Keratinocyte (primary cell): Measurements from ENCODE around the gene NUTF2. TPM values are rescaled to one million over a fixed set of nuclear protein-coding genes. Genes with fewer than 3 reads are reported as not detected.
A peak's percentile ranks its signal among the peaks of the same experiment; 100 is the strongest.

ENCODE experiments used
- DNase-seq: peaks from one replicate; pipeline ENCODE4 v3.0.0-alpha.2; 2011; ENCODE audit warnings: low read depth, missing footprints, low spot score
- FAIRE-seq: peaks from 2 replicates; lab custom pipeline; 2011; peaks lifted over from hg19 to GRCh38; lab: Jason Lieb, UNC
- H2AFZ ChIP-seq: 2 replicates; pipeline ENCODE4 v1.6.0; 2012; ENCODE audit warnings: low read length, control low read depth, inconsistent platforms; ENCODE audit not compliant: control insufficient read depth
- H3K27ac ChIP-seq: 2 replicates; pipeline ENCODE4 v1.5.1; 2011; ENCODE audit warnings: low read length; ENCODE audit not compliant: control insufficient read depth, insufficient read depth
- H3K27me3 ChIP-seq: 3 replicates; pipeline ENCODE4 v1.6.0; 2011; ENCODE audit warnings: low read length; ENCODE audit not compliant: control insufficient read depth, insufficient read depth; ENCODE audit errors: extremely low read depth
- H3K36me3 ChIP-seq, 2 experiments: 2 replicates in 1 of 2; 3 replicates in 1 of 2; pipeline ENCODE4 v1.5.1; 2011; ENCODE audit warnings: low read length in 2 of 2, mild to moderate bottlenecking in 1 of 2; ENCODE audit not compliant: control insufficient read depth in 2 of 2, insufficient read depth in 2 of 2; ENCODE audit errors: extremely low read depth in 1 of 2
- H3K4me1 ChIP-seq: 3 replicates; pipeline ENCODE4 v1.5.1; 2011; ENCODE audit warnings: low read length; ENCODE audit not compliant: control insufficient read depth, insufficient read depth; ENCODE audit errors: extremely low read depth
- H3K4me2 ChIP-seq: 3 replicates; pipeline ENCODE4 v1.6.0; 2011; ENCODE audit warnings: low read depth, low read length; ENCODE audit not compliant: control insufficient read depth, insufficient read depth; ENCODE audit errors: extremely low read depth
- H3K4me3 ChIP-seq, 3 experiments: fragments of 200-600 bp in 1 of 3; sonication (generic) in 1 of 3; 2 replicates in 2 of 3; 3 replicates in 1 of 3; pipeline ENCODE4 v1.5.1; 2011 to 2016; ENCODE audit warnings: low read length in 3 of 3, mild to moderate bottlenecking in 3 of 3, control low read depth in 2 of 3, inconsistent platforms in 1 of 3, low read depth in 1 of 3, mixed read lengths in 1 of 3, mixed run types in 1 of 3, moderate library complexity in 1 of 3; ENCODE audit not compliant: control insufficient read depth in 2 of 3, insufficient read depth in 2 of 3; ENCODE audit errors: extremely low read depth in 1 of 3
- H3K79me2 ChIP-seq: 2 replicates; pipeline ENCODE4 v1.6.0; 2012; ENCODE audit warnings: low read length; ENCODE audit not compliant: control insufficient read depth, insufficient read depth
- H3K9ac ChIP-seq: 3 replicates; pipeline ENCODE4 v1.6.0; 2011; ENCODE audit warnings: low read length; ENCODE audit not compliant: control insufficient read depth, insufficient read depth; ENCODE audit errors: extremely low read depth
- H3K9me1 ChIP-seq: 3 replicates; pipeline ENCODE4 v1.6.0; 2011; ENCODE audit warnings: low read length; ENCODE audit not compliant: control insufficient read depth, insufficient read depth; ENCODE audit errors: extremely low read depth
- H3K9me3 ChIP-seq: 2 replicates; pipeline ENCODE4 v1.5.1; 2012; ENCODE audit warnings: low read depth, low read length; ENCODE audit not compliant: control insufficient read depth
- H4K20me1 ChIP-seq: 3 replicates; pipeline ENCODE4 v1.6.0; 2011; ENCODE audit warnings: low read length; ENCODE audit not compliant: control insufficient read depth, insufficient read depth; ENCODE audit errors: extremely low read depth
- CTCF ChIP-seq, 3 experiments: IDR thresholded peaks in 1 of 3; conservative IDR thresholded peaks in 1 of 3; optimal IDR thresholded peaks in 1 of 3; 2 replicates in 2 of 3; 3 replicates in 1 of 3; pipeline versions ENCODE3 to v1.5.1; 2011; ENCODE audit warnings: low read length in 3 of 3, mild to moderate bottlenecking in 3 of 3, moderate library complexity in 2 of 3, control low read depth in 1 of 3, inconsistent platforms in 1 of 3; ENCODE audit not compliant: insufficient read depth in 2 of 3; ENCODE audit errors: extremely low read depth in 1 of 3
- EZH2 ChIP-seq: IDR thresholded peaks from one replicate; pipeline ENCODE4 v1.6.1; 2012; ENCODE audit warnings: inconsistent platforms, mild to moderate bottlenecking, low read length, moderate library complexity
- dilution Hi-C: fragments of 300-500 bp; cut with MboI; formaldehyde crosslinking; loops from one replicate; pipeline ENCODE4 v1.7.0; 2020; ENCODE audit warnings: low sequenced_read_pairs; ENCODE audit not compliant: extremely low pct_ligation_motif_present
- polyA minus RNA-seq, 3 experiments: library from RNA; depleted of rRNA, polyadenylated mRNA; stranded (reverse); fragments of >200 nt; gene quantifications; 1 replicate in 1 of 3; 2 replicates in 1 of 3; 3 replicates in 1 of 3; pipeline ENCODE4 v1.2.3, GENCODE V29; 2011
- polyA plus RNA-seq, 5 experiments: library from polyadenylated mRNA; depleted of rRNA in 3 of 5; stranded (reverse) in 3 of 5; stranded (forward) in 1 of 5; unstranded in 1 of 5; fragments of >200 nt; gene quantifications; 1 replicate in 1 of 5; 2 replicates in 3 of 5; 3 replicates in 1 of 5; pipeline versions ENCODE4 v1.2.1 to v1.2.3, GENCODE V29; 2011 to 2012; ENCODE audit warnings: missing spikeins in 2 of 5, low read depth in 1 of 5, low replicate concordance in 1 of 5

Gene NUTF2
- polyA plus RNA-seq (173 to 569 TPM (median 189 TPM) in 3 replicates), polyA minus RNA-seq (364 to 462 TPM (median 391 TPM) in 3 replicates)
- polyA plus RNA-seq (2011; ENCODE audit: low read depth): 21.4 TPM
- 219 and 289 TPM in 2 replicates for polyA plus RNA-seq (2011; cell fraction: cytosol; rRNA removed)
- polyA plus RNA-seq (2011; cell fraction: nucleus; rRNA removed): 115 and 137 TPM in 2 replicates
- polyA plus RNA-seq (2012; ENCODE audit: low replicate concordance): 156 and 255 TPM in 2 replicates
- polyA minus RNA-seq (2011; cell fraction: cytosol; rRNA and poly(A)+ RNA removed): 371 TPM
- 46.3 and 66.6 TPM in 2 replicates for polyA minus RNA-seq (2011; cell fraction: nucleus; rRNA and poly(A)+ RNA removed)

GRCh38 chr16:67846320-67847063 is at the start of gene NUTF2:
NUTF2 (plus strand) TSS chr16:67846933; CDS start chr16:67865131, 18,198 bp downstream.
- Histone ChIP-seq H3K27ac (peak within 1 kb of the TSS; percentile 97), H2AFZ (peak within 1 kb of the TSS; percentile 82), H3K36me3 (peaks cover 6 to 8% of the 10 kb centered on the region in 2 experiments), H3K9me1 (peaks cover 6% of the 10 kb centered on the region), H3K79me2 (peaks cover 67% of the 10 kb centered on the region), H3K27me3 (no peaks in the 10 kb centered on the region), H3K9me3 (no peaks in the 10 kb centered on the region), H3K4me3 (peak within 1 kb of the TSS; percentile 92 to 97 (median 97)), H3K4me1 (peaks cover 49% of the 10 kb centered on the region), H4K20me1 (peaks cover 2% of the 10 kb centered on the region), H3K9ac (peak within 1 kb of the TSS; percentile 100), H3K4me2 (peak within 1 kb of the TSS; percentile 98)
- TF ChIP-seq EZH2: no peak
- TF ChIP-seq CTCF (optimal IDR thresholded peaks at IDR 0.05 in 1 of 3, IDR thresholded peaks at IDR 0.05 in 1 of 3, conservative IDR thresholded peaks at IDR 0.05 in 1 of 3; ENCODE audit: extremely low read depth in 1 of 3, insufficient read depth in 2 of 3, low read length in 3 of 3): no peak
- FAIRE-seq: no peak
- DNase-seq: no peak
- dilution Hi-C loops: no loop called here

- H3K4me3 ChIP-seq: no peak overlapping the region
- no peaks in the 10 kb centered on the region for H4K20me1 ChIP-seq
- DNase-seq: no peak
- dilution Hi-C loops: no loop called here
- H3K9ac ChIP-seq: no peak overlapping the region
- peaks cover 2% of the 10 kb centered on the region for H3K9me1 ChIP-seq
- H3K27ac ChIP-seq: no peak overlapping the region
- H3K79me2 ChIP-seq: peaks cover 37% of the 10 kb centered on the region
- H2AFZ ChIP-seq: no peak overlapping the region
- no peak overlapping the region for H3K4me2 ChIP-seq
- H3K9me3 ChIP-seq: no peaks in the 10 kb centered on the region
- TF ChIP-seq CTCF (optimal IDR thresholded peaks at IDR 0.05 in 1 of 3, IDR thresholded peaks at IDR 0.05 in 1 of 3, conservative IDR thresholded peaks at IDR 0.05 in 1 of 3; ENCODE audit: extremely low read depth in 1 of 3, insufficient read depth in 2 of 3, low read length in 3 of 3) (no peak), EZH2 (no peak)
- no peaks in the 10 kb centered on the region for H3K27me3 ChIP-seq
- peaks cover 10 to 14% of the 10 kb centered on the region in 2 experiments for H3K36me3 ChIP-seq
- no peak for FAIRE-seq
- peaks cover 5% of the 10 kb centered on the region for H3K4me1 ChIP-seq
These were observed 46.3 kb upstream of the NUTF2 start for GRCh38 chr16:67800338-67800926.
